HUES48 (cell line): ENCODE measurements around the gene MYH1.

Experiments
- H3K27ac ChIP-seq: one replicate; pipeline ENCODE4 v1.7.0; 2013; ENCODE audit warnings: low read depth, low read length, inconsistent platforms
- H3K27me3 ChIP-seq: 2 replicates; pipeline ENCODE4 v1.6.1; 2013; ENCODE audit warnings: mild to moderate bottlenecking, low read length; ENCODE audit not compliant: control insufficient read depth, insufficient read depth
- H3K36me3 ChIP-seq: 2 replicates; pipeline ENCODE4 v1.6.1; 2013; ENCODE audit warnings: low read length; ENCODE audit not compliant: control insufficient read depth, insufficient read depth
- H3K4me1 ChIP-seq: 2 replicates; pipeline ENCODE4 v1.6.1; 2013; ENCODE audit warnings: mild to moderate bottlenecking, low read length; ENCODE audit not compliant: control insufficient read depth, insufficient read depth
- H3K4me3 ChIP-seq: 2 replicates; pipeline ENCODE4 v1.5.1; 2013; ENCODE audit warnings: mild to moderate bottlenecking, low read depth, low read length
- H3K9ac ChIP-seq: 2 replicates; pipeline ENCODE4 v1.6.1; 2013; ENCODE audit warnings: mild to moderate bottlenecking, low read depth, low read length, moderate library complexity
- H3K9me3 ChIP-seq: 2 replicates; pipeline ENCODE4 v1.6.1; 2013; ENCODE audit warnings: low read length; ENCODE audit not compliant: control insufficient read depth, insufficient read depth

The MYH1 gene

DNA sequence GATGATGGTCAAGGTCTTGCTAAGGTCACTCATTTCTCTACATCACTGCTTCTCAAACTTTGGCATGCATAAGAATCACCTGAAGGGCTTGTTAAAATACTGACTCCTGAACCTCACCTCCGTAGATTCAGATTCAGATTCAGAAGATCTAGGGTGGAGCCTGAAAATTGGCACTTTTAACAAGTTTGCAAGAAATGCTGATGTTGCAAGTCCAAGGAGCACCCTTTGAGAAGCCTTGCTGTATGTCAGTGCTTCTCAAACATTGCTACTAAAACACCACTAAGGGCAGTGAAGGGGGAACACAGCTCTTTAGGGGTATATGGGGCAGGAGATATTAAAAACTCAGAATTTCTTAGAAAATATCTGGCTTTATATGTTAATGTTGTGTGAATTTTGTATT lies 13.7 kb upstream of the MYH1 start:
- H3K27ac ChIP-seq: no peak overlapping the region
- no peaks in the 10 kb centered on the region for H3K36me3 ChIP-seq
- H3K9me3 ChIP-seq: no peaks in the 10 kb centered on the region
- H3K4me1 ChIP-seq: no peaks in the 10 kb centered on the region
- no peaks in the 10 kb centered on the region for H3K27me3 ChIP-seq
- no peak overlapping the region for H3K4me3 ChIP-seq
- no peak overlapping the region for H3K9ac ChIP-seq

DNA sequence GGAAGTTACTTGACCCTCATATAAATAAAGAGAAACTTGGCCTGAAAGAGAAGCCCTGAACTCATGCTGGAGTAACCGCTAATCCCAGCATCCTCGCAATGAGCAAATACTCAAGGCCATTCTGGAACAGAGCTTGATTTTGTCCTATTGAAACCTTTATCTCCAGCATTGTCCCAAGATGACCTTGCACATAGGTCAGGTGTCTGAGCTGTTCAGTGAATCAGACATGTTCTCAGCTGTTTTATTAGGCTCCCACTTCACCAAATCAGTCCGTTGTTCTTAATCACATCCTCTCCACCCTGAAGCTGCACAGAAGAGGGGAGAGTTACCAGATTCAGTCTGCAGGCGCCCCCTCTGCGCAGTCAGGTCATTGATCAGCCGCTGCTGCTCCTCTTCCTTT lies 9.1 kb upstream of the MYH1 start:
- H3K27ac ChIP-seq: no peak overlapping the region

DNA sequence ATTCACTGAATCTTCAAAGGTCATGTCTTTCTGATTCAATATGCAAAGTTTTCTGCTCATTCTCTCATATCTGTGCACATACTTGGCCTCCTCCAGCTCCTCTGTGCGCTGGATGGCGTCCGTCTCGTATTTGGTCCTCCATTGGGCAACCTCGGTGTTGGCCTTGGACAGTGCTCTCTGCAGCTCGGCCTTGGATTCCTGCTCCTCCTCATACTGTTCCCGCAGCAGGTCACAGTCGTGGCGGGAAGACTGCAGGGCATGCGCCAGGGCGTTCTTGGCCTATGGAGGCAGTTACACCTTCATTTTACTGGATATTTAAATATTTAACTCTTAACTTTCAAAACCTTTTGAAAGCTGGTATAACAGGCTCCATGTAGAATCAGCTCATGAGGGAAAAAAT lies 8.2 kb upstream of the MYH1 start:
- no peaks in the 10 kb centered on the region for H3K36me3 ChIP-seq
- no peak overlapping the region for H3K4me3 ChIP-seq
- no peak overlapping the region for H3K27ac ChIP-seq
- H3K9me3 ChIP-seq: no peaks in the 10 kb centered on the region
- H3K27me3 ChIP-seq: no peaks in the 10 kb centered on the region
- no peaks in the 10 kb centered on the region for H3K4me1 ChIP-seq
- no peak overlapping the region for H3K9ac ChIP-seq

More for the DNA sequence above, 9.1 kb upstream of the MYH1 start:
- H3K27me3 ChIP-seq: no peaks in the 10 kb centered on the region
- no peak overlapping the region for H3K9ac ChIP-seq
- H3K36me3 ChIP-seq: no peaks in the 10 kb centered on the region
- H3K4me1 ChIP-seq: no peaks in the 10 kb centered on the region
- H3K4me3 ChIP-seq: no peak overlapping the region
- no peaks in the 10 kb centered on the region for H3K9me3 ChIP-seq

DNA sequence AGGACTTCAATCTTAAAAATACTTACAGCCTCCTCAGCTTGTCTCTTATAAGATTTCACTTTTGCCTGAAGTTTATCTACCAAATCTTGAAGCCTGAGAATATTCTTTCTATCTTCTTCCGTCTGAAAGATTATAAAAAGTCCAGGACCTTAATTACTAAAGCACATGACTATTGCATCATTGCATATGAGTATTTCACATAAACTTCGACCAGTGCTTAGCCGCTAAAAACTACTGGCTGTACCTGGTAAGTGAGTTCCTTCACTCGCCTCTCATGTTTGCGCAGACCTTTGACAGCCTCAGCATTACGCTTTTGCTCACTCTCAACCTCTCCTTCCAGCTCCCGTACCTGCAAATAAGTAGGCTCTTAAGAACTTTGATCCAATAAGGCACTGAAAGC lies 4.7 kb upstream of the MYH1 start:
- Histone ChIP-seq H3K4me3 (no peak overlapping the region), H3K27me3 (no peaks in the 10 kb centered on the region), H3K4me1 (no peaks in the 10 kb centered on the region), H3K9me3 (no peaks in the 10 kb centered on the region), H3K27ac (no peak overlapping the region), H3K9ac (no peak overlapping the region), H3K36me3 (no peaks in the 10 kb centered on the region)

DNA sequence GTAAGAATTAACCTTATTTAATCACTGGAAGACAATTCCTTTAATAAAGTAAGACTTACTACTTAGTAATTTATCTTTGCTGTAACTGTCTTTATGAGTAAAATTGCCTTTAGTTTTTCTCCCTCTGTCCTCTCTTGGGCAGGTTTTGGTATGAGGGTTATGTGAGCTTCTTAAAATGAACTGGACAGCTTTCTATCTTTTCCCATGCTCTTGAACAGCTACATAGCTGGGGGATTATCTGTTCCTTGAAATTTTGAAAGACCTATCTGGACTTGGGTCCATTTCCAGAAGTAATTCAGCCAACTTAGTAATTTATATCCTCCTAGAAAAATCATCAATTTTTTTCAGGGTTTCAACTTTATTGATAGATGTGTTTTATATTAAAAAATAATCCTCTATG lies 3.6 kb upstream of the MYH1 start:
- Histone ChIP-seq H3K27me3 (no peaks in the 10 kb centered on the region), H3K4me3 (no peak overlapping the region), H3K36me3 (no peaks in the 10 kb centered on the region), H3K27ac (no peak overlapping the region), H3K9me3 (no peaks in the 10 kb centered on the region), H3K9ac (no peak overlapping the region), H3K4me1 (no peaks in the 10 kb centered on the region)

DNA sequence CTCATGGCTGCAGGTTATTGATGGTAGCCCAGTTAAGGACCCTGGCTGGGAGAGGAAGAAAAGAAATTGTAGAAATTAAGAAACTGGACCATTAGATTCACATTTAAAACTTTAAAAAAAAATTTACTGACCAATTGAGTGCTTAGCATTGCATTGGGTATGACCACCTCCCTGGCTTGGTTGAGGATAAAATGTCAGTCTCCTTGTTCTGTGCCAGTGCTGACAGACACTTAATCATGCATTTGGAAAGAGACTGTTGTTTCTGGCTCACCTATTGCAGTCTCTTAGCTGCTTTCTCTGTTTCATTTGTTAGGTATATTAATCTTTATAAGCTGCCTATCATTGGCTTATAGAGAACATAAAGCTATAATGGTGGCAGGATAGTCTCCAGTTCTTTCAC lies 1.7 kb downstream of the MYH1 start:
- Histone ChIP-seq H3K36me3 (no peaks in the 10 kb centered on the region), H3K27me3 (no peaks in the 10 kb centered on the region), H3K4me1 (no peaks in the 10 kb centered on the region), H3K4me3 (no peak overlapping the region), H3K27ac (no peak overlapping the region), H3K9ac (no peak overlapping the region), H3K9me3 (no peaks in the 10 kb centered on the region)

DNA sequence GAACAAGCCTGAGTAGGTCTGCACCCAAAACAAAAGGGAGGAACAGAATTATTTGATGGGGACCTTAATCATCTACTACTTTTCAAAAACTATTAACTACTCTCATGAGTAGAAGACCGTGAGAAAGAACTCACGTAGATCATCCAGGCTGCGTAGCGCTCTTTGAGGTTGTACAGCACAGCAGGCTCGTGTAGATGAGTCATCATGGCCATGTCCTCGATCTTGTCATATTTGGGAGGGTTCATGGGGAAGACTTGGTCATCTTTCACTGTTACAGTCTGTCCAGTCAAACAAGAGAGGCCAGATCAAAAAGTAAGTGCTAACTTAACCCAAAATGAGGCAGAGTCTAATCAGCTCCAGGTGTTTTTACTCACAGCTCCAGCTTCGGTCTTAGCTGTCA lies 2.3 kb downstream of the MYH1 start:
- Histone ChIP-seq H3K4me3 (no peak overlapping the region), H3K9me3 (no peaks in the 10 kb centered on the region), H3K9ac (no peak overlapping the region), H3K27ac (no peak overlapping the region), H3K36me3 (no peaks in the 10 kb centered on the region), H3K4me1 (no peaks in the 10 kb centered on the region), H3K27me3 (no peaks in the 10 kb centered on the region)

DNA sequence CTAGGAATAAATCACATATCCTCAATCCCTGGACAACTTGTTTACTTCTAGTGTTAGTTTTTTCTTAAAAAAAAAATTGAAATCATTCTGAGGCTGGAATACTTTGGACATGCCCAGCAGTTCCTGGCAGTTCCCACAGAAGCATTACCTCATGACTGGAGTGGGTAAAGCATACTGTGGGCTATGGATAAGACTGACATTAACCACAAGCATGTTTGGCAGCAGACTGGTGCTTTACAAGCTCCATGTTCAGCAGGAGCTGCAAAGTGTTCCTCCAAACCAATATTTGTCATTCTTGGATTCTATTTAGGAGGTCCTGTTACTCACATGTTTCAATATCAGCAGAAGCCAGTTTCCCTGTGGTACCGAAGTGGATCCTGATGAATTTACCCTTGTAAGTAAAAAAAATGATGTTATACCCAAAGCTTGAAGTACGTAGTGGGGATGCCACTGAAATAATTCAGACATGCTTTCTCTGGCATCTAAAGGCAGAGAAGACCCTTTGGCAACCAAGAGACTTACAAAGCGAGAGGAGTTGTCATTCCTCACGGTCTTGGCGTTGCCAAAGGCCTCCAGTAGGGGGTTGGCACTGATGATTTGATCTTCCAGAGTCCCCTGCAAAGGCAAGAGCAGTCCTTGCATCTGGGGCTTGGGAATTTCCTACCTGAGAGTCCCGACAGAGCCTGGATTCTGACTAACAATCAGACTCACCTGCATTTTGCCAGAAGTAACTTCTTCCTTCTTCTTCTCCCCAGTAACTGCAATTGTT lies 4.9 kb downstream of the MYH1 start:
- H3K9me3 ChIP-seq: no peaks in the 10 kb centered on the region
- H3K27ac ChIP-seq: no peak overlapping the region
- H3K4me1 ChIP-seq: no peaks in the 10 kb centered on the region
- no peaks in the 10 kb centered on the region for H3K36me3 ChIP-seq
- H3K27me3 ChIP-seq: no peaks in the 10 kb centered on the region
- no peak overlapping the region for H3K4me3 ChIP-seq
- no peak overlapping the region for H3K9ac ChIP-seq

DNA sequence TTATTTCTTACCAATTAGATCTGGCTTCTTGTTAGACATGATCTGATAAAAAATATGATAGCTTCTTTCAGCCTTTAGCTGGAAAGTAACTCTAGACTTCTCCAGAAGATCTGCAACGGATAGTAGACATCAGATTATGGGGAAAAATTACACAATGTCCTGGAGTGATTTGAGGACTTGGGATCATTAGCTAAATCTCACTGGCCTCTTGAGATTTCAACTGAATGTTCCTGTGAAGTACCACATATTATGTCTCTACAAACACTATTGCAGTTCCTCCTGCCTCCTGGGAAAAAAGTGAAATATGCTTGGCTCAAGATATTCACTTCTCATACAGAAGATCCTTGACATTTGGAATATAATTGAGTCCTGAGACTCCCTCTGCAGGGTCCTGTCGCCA lies 5.5 kb downstream of the MYH1 start:
- Histone ChIP-seq H3K4me1 (no peaks in the 10 kb centered on the region), H3K9ac (no peak overlapping the region), H3K27me3 (no peaks in the 10 kb centered on the region), H3K36me3 (no peaks in the 10 kb centered on the region), H3K9me3 (no peaks in the 10 kb centered on the region), H3K4me3 (no peak overlapping the region), H3K27ac (no peak overlapping the region)

DNA sequence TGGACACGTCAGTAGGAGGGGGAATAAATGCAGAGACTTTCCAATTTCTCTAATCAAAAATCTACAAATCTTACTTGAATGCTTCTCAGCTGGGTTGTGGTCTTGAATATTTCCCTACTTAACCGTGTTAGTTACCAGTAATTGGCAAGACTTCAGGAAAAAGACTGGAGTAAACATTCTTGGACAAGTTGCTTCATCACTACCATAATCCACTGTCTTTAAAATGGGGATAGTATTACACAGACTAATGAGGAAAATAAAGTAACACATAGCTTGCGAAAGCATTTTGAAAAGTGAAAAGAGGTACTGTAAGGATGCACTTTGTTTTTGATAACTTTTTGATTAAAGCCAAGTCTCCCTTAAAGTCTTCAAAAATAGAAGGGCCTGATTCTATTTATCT lies 18.4 kb downstream of the MYH1 start:
- no peaks in the 10 kb centered on the region for H3K36me3 ChIP-seq

DNA sequence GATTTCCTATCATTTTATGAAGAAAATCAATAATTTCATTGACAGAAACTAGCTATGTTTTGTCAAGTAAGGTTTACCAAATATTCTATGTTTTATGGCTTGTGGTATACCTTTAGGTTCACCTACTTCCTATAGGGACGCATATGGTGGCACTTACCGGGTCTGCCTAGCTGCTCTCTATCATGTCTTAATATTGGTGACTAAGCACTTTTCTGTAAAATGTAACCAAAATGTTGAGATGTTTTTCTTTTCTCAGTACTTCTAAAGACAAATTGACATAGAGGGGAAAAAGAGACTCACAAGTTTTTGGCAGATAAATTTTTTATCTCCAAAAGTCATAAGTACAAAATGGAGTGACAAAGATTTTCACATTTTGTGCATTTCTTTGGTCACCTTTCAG lies 26.3 kb downstream of the MYH1 start:
- Histone ChIP-seq H3K36me3 (no peaks in the 10 kb centered on the region), H3K4me1 (no peaks in the 10 kb centered on the region), H3K9me3 (peaks cover 8% of the 10 kb centered on the region; the same call in 1 of the 2 replicates), H3K9ac (no peak overlapping the region), H3K27ac (no peak overlapping the region), H3K4me3 (no peak overlapping the region), H3K27me3 (no peaks in the 10 kb centered on the region)

More for the DNA sequence above, 18.4 kb downstream of the MYH1 start:
- no peaks in the 10 kb centered on the region for H3K27me3 ChIP-seq
- H3K4me1 ChIP-seq: peaks cover 12% of the 10 kb centered on the region
- no peak overlapping the region for H3K4me3 ChIP-seq
- H3K27ac ChIP-seq: no peak overlapping the region
- no peak overlapping the region for H3K9ac ChIP-seq
- H3K9me3 ChIP-seq: no peaks in the 10 kb centered on the region
